ENCODE data around the gene SLC24A3.

Gene SLC24A3

GRCh38 chr20:19244291-19244690, 31.8 kb downstream of the SLC24A3 start:
- DNase-seq: no peak

GRCh38 chr20:19249106-19249879, 36.9 kb downstream of the SLC24A3 start:
- peak; percentile 28 for DNase-seq

- no peak for DNase-seq
These were observed 37.9 kb downstream of the SLC24A3 start for GRCh38 chr20:19250346-19250745.

- DNase-seq: no peak
These were observed 39.1 kb downstream of the SLC24A3 start for GRCh38 chr20:19251506-19251905.

- DNase-seq: no peak
These were observed 39.5 kb downstream of the SLC24A3 start for GRCh38 chr20:19251958-19252357.

- no peak for DNase-seq
These were observed 40.1 kb downstream of the SLC24A3 start for GRCh38 chr20:19252451-19253120.

- DNase-seq: no peak
These were observed 40.9 kb downstream of the SLC24A3 start for GRCh38 chr20:19253316-19253715.

GRCh38 chr20:19253916-19254820, 41.7 kb downstream of the SLC24A3 start:
- no peak for DNase-seq

GRCh38 chr20:19254956-19255355, 42.5 kb downstream of the SLC24A3 start:
- DNase-seq: no peak

GRCh38 chr20:19256085-19256484, 43.6 kb downstream of the SLC24A3 start:
- DNase-seq: no peak

- no peak for DNase-seq
These were observed 44.6 kb downstream of the SLC24A3 start for GRCh38 chr20:19256906-19257595.

- DNase-seq: peak; percentile 13
These were observed 45.4 kb downstream of the SLC24A3 start for GRCh38 chr20:19257865-19258264.

GRCh38 chr20:19259141-19259591, 46.7 kb downstream of the SLC24A3 start:
- no peak for DNase-seq

- DNase-seq: no peak
These were observed 48.1 kb downstream of the SLC24A3 start for GRCh38 chr20:19260412-19261090.

- DNase-seq: no peak
These were observed 51.7 kb downstream of the SLC24A3 start for GRCh38 chr20:19264191-19264590.

- DNase-seq: peak; percentile 43
These were observed 53.4 kb downstream of the SLC24A3 start for GRCh38 chr20:19265646-19266374.

- no peak for DNase-seq
These were observed 56.0 kb downstream of the SLC24A3 start for GRCh38 chr20:19268426-19268825.

GRCh38 chr20:19269737-19270340, 57.4 kb downstream of the SLC24A3 start:
- no peak for DNase-seq

GRCh38 chr20:19271879-19272651, 59.6 kb downstream of the SLC24A3 start:
- no peak for DNase-seq
